ENCODE results near the gene ARHGEF25.
"Not testable (repeated sequence)": the region's sequence is repeated elsewhere in the genome, so short reads cannot be mapped to it uniquely, and the experiment has no call there.

Gene ARHGEF25

GRCh38 chr12:57609781-57610553, 1.3 kb upstream of the ARHGEF25 start:
- Mint-ChIP-seq H3K27me3 (peaks cover 7% of the 10 kb centered on the region), H3K9me3 (no peaks in the 10 kb centered on the region), H3K4me1 (peaks cover 17% of the 10 kb centered on the region), H3K4me3 (peak overlapping the region; percentile 56), H3K27ac (no peak overlapping the region), H3K36me3 (ENCODE audit: low read depth) (no peaks in the 10 kb centered on the region)
- DNase-seq (no peak), ATAC-seq (no peak)

- ATAC-seq (no peak), DNase-seq (no peak)
- Mint-ChIP-seq H3K4me3 (peak overlapping the region; percentile 56), H3K4me1 (peaks cover 12% of the 10 kb centered on the region), H3K27me3 (peaks cover 12% of the 10 kb centered on the region), H3K9me3 (no peaks in the 10 kb centered on the region), H3K36me3 (ENCODE audit: low read depth) (no peaks in the 10 kb centered on the region), H3K27ac (no peak overlapping the region)
These were observed 604 bp upstream of the ARHGEF25 start for GRCh38 chr12:57610554-57611107.

DNA sequence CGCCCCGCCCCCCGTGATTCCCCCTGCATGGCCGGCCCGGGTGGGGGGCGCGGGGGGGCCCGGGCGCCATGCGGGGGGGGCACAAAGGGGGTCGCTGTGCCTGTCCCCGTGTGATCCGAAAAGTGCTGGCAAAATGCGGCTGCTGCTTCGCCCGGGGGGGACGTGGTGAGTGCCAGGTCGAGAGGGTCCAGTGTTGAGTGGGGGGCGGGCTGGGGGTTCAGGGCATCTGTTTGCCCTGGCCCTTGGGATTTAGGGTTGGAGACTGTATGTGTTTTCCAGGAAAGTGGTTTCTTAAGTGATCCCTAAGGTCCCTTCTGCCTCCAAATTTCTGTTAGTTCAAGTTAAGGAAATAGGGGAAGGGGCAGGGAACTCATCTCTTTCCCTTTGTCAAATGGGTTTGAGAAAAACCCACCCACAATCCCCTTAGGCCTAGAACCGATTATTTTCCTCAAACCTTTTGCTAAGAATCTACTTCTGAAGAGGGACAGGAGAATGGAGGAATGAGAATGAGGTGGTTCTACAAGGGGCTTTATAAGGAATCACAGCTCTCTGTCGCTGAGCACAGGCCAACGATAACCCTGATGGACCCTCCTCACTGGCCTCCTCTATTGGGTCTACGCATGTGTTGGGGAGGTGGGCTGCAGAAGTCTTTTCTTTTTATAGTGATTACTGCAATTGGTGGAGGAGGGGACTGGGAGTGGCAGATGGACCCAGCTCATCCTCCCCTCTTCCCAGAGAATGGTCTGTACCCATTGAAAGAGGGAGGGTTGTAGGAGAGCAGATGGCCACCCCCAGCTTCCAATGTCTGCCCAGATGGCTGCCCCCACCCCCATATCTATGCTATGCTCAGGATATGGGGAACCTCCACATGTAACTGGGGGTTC, 834 bp downstream of the ARHGEF25 start:
- DNase-seq (no peak), ATAC-seq (no peak)
- H3K4me3 Mint-ChIP-seq = peak overlapping the region; percentile 51
- H3K4me1 Mint-ChIP-seq = peaks cover 9% of the 10 kb centered on the region
- H3K27me3 Mint-ChIP-seq = peaks cover 23% of the 10 kb centered on the region
- H3K36me3 Mint-ChIP-seq (ENCODE audit: low read depth) = no peaks in the 10 kb centered on the region
- no peak overlapping the region for H3K27ac Mint-ChIP-seq
- no peaks in the 10 kb centered on the region for H3K9me3 Mint-ChIP-seq

- no peak for ATAC-seq
- Mint-ChIP-seq H3K4me3 (no peak overlapping the region), H3K27me3 (peaks cover 29% of the 10 kb centered on the region), H3K9me3 (no peaks in the 10 kb centered on the region), H3K36me3 (ENCODE audit: low read depth) (no peaks in the 10 kb centered on the region), H3K27ac (no peak overlapping the region), H3K4me1 (peaks cover 9% of the 10 kb centered on the region)
- DNase-seq = no peak
These were observed 1.6 kb downstream of the ARHGEF25 start for GRCh38 chr12:57612711-57613426.

DNA sequence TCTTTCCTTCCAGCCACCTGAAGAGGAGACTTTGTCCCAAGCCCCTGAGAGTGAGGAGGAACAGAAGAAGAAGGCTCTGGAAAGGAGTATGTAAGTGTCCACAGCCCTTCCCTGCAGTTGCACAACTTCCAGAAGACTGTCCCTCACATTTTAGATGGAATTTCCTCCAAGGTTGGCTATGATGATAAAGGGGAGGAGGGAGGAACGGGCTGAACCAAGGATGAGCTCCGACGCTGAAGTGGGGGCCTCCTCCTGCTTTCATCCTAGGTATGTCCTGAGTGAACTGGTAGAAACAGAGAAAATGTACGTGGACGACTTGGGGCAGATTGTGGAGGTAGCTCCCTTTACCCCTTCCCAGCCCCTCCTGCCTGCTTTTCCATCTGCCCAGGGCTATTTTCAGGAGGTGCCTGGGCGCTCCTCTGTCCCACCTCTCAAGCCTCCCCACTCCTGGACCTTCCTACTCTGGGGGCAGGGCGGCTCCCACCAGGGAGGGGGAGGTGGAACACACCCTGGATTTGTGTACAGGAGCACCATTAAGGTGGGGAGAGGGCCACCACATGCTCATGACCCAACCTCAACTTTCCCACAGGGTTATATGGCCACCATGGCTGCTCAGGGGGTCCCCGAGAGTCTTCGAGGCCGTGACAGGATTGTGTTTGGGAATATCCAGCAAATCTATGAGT, 2.3 kb downstream of the ARHGEF25 start:
- Mint-ChIP-seq H3K4me1 (peaks cover 9% of the 10 kb centered on the region), H3K27me3 (peaks cover 36% of the 10 kb centered on the region), H3K36me3 (ENCODE audit: low read depth) (no peaks in the 10 kb centered on the region), H3K9me3 (no peaks in the 10 kb centered on the region), H3K4me3 (no peak overlapping the region), H3K27ac (no peak overlapping the region)
- DNase-seq = no peak
- ATAC-seq = no peak

GRCh38 chr12:57614178-57614947, 3.1 kb downstream of the ARHGEF25 start:
- Mint-ChIP-seq H3K36me3 (ENCODE audit: low read depth) (no peaks in the 10 kb centered on the region), H3K9me3 (no peaks in the 10 kb centered on the region), H3K27me3 (peaks cover 44% of the 10 kb centered on the region), H3K4me3 (no peak overlapping the region), H3K27ac (no peak overlapping the region), H3K4me1 (peaks cover 12% of the 10 kb centered on the region)
- ATAC-seq (no peak), DNase-seq (peak; percentile 41)

DNA sequence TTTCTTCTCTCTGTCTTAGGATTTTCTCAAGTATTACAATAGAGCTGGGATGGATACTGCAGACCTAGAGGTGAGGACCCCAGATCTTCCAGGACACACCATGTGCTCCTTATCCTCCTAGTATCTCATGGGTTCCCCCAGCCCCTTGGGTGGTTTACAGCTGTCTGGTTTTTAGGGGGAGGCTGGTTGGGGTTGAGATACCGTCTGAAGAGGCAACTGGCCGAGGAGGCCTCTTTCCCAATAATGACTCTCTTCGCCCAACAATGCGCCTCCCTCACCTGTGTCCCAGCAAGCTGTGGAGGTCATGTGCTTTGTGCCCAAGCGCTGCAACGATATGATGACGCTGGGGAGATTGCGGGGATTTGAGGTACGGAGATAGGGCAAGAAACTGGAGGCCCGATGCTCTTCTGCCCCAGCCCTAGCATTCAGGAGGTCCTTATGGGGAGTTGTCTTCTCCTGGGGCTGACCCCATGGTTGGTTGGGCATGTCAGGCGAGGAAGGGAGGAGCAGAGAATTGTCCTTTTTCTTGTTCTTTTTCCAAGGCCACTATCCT, 3.8 kb downstream of the ARHGEF25 start:
- Mint-ChIP-seq H3K4me3 (no peak overlapping the region), H3K4me1 (peaks cover 12% of the 10 kb centered on the region), H3K27me3 (peaks cover 49% of the 10 kb centered on the region), H3K36me3 (ENCODE audit: low read depth) (no peaks in the 10 kb centered on the region), H3K9me3 (no peaks in the 10 kb centered on the region), H3K27ac (no peak overlapping the region)
- no peak for ATAC-seq
- DNase-seq = no peak

DNA sequence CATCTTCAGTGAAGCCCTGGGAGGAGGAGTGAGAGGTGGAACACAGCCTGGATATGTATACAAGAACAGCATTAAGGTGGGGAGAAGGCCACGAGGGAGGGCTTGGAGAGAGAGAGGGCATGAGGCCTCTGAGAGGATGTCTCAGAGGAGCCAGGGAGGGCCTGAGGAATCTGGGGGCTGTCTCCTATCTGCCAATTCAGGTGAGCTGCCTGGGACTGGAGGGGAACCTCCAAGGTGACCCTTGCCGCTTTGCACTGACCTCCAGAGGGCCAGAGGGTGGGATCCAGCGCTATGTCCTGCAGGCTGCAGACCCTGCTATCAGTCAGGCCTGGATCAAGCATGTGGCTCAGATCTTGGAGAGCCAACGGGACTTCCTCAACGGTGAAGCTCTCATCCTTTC, 4.4 kb downstream of the ARHGEF25 start:
- Mint-ChIP-seq H3K9me3 (no peaks in the 10 kb centered on the region), H3K4me1 (peaks cover 12% of the 10 kb centered on the region), H3K27ac (no peak overlapping the region), H3K4me3 (no peak overlapping the region), H3K27me3 (peaks cover 51% of the 10 kb centered on the region), H3K36me3 (ENCODE audit: low read depth) (no peaks in the 10 kb centered on the region)
- ATAC-seq (no peak), DNase-seq (no peak)

GRCh38 chr12:57616383-57617101, 5.3 kb downstream of the ARHGEF25 start:
- Mint-ChIP-seq H3K4me1 (peaks cover 17% of the 10 kb centered on the region), H3K36me3 (ENCODE audit: low read depth) (no peaks in the 10 kb centered on the region), H3K27ac (no peak overlapping the region), H3K9me3 (no peaks in the 10 kb centered on the region), H3K4me3 (no peak overlapping the region), H3K27me3 (peaks cover 59% of the 10 kb centered on the region)
- DNase-seq (no peak), ATAC-seq (no peak)

- peaks cover 71% of the 10 kb centered on the region for H3K27me3 Mint-ChIP-seq
- peaks cover 24% of the 10 kb centered on the region for H3K4me1 Mint-ChIP-seq
- H3K36me3 Mint-ChIP-seq (ENCODE audit: low read depth) = no peaks in the 10 kb centered on the region
- H3K27ac Mint-ChIP-seq = no peak overlapping the region
- DNase-seq (no peak), ATAC-seq (no peak)
- H3K9me3 Mint-ChIP-seq = no peaks in the 10 kb centered on the region
- H3K4me3 Mint-ChIP-seq = no peak overlapping the region
These were observed 6.7 kb downstream of the ARHGEF25 start for GRCh38 chr12:57617942-57618341.

DNA sequence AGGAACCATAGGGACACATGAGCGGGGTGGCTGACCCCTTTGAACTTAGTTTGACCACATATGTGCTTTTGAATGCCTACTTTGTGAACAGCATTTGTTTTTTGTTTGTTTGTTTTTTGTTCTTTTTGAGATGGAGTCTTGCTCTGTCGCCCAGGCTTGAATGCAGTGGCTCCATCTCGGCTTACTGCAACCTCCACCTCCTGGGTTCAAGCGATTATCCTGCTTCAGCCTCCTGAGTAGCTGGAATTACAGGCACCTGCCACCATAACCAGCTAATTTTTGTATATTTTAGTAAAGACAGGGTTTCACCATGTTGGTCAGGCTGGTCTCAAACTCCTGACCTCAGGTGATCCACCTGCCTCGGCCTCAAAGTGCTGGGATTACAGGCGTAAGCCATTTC, 7.2 kb downstream of the ARHGEF25 start:
- not testable (repeated sequence) for H3K4me3 Mint-ChIP-seq; H3K9me3 Mint-ChIP-seq; DNase-seq; H3K36me3 Mint-ChIP-seq (ENCODE audit: low read depth); H3K27ac Mint-ChIP-seq; ATAC-seq
- Mint-ChIP-seq H3K27me3 (peaks cover 75% of the 10 kb centered on the region), H3K4me1 (peaks cover 24% of the 10 kb centered on the region)

DNA sequence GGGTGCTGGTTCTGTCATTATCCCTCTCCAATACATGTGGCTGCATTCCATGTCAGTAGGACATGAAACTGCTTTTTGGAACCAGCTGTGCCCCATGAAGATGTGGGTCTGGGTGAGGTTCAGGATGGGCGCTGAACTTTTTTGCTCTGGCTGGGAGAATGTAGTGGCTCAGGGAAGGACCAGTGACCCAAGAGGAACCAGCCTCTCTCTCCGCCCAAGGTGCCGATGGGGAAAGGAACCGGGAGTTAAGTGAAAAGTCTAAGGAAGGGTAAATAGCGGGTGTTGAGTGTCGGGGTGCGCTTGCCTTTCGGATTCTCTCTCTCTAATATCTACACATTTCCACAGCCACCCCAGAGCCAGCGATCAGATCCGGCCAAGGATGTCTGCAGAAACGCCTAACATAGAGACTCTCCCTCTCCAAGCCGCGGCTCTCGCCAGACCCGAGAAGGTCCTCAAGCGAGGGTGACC, 7.8 kb downstream of the ARHGEF25 start:
- no peak for ATAC-seq
- no peak for DNase-seq
- Mint-ChIP-seq H3K27ac (no peak overlapping the region), H3K4me3 (no peak overlapping the region), H3K27me3 (peaks cover 80% of the 10 kb centered on the region), H3K36me3 (ENCODE audit: low read depth) (no peaks in the 10 kb centered on the region), H3K9me3 (no peaks in the 10 kb centered on the region), H3K4me1 (peaks cover 24% of the 10 kb centered on the region)

All from activated naive CD8-positive, alpha-beta T cell treated with anti-CD3 and anti-CD28 coated beads, Interleukin-2, amount 50 U/mL, for 24 hours (primary cell).